ENCODE measurements around the gene ZKSCAN8.

Gene ZKSCAN8

DNA sequence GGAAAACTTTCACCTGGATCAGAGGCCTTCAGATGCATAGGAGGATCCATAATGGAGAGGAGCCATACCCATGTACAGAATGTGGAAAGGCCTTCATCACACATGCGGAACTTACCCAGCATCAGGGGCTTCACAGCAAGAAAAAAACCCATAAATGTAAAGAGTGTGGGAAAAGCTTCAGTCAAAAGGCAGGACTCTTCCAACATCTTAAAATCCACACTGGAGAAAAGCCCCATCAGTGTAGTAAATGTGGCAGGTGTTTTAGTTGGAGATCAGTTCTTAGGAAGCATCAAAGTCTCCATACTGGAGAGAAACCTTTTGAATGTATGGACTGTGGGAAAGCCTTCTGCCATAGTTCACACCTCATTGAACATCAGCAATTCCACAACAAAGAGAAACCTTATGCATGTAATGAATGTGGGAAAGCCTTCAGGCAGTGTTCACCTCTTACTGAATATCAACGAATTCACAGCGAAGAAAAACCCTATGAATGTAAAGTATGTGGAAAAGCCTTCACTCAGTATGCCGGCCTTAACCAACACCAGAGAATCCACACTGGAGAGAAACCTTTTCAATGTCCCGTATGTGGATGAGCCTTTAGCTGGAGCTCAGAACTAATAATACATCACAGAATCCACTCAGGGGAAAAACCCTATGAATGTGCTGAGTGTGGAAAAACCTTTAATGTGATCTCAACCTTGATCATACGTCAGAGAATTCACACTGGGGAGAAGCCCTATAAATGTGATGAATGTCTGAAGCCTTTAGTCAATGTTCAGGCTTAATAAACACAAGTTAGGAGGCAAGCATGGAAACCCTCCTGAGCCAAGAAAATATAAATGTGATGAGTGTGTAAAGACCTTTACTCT is 46.7 kb downstream of the ZKSCAN8 start:
- Histone ChIP-seq H3K4me1 (ENCODE audit: insufficient read depth, low read length) (no peaks in the 10 kb centered on the region), H3K36me3 (ENCODE audit: insufficient read depth, low read length) (no peaks in the 10 kb centered on the region), H3K27me3 (ENCODE audit: insufficient read depth, low read length) (peaks cover 2% of the 10 kb centered on the region), H3K4me3 (ENCODE audit: low read length) (no peak overlapping the region), H3K9me3 (ENCODE audit: low read length) (peaks cover 4% of the 10 kb centered on the region), H2AFZ (ENCODE audit: low read depth, low read length) (no peak overlapping the region)

DNA sequence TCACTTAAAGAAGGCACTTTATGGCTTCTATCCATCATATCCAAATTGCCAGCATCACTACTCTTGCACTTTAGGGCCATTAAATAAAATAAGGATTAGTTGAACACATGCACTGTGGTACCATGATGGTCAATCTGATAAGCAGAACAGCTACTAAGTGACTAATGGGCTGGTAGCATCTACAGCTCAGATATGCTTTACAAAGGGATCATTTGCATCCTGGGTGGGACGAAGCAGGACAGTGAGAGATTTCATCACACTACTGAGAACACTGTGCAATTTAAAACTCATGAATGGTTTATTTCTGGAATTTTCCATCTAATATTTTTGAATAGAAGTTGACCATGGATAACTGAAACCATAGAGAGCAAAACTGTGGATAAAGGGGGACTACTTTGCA is 58.3 kb downstream of the ZKSCAN8 start:
- Histone ChIP-seq H3K36me3 (ENCODE audit: insufficient read depth, low read length) (no peaks in the 10 kb centered on the region), H3K9me3 (ENCODE audit: low read length) (peaks cover 6% of the 10 kb centered on the region), H3K27me3 (ENCODE audit: insufficient read depth, low read length) (peaks cover 1% of the 10 kb centered on the region), H3K4me1 (ENCODE audit: insufficient read depth, low read length) (peaks cover 5% of the 10 kb centered on the region), H3K4me3 (ENCODE audit: low read length) (no peak overlapping the region), H2AFZ (ENCODE audit: low read depth, low read length) (no peak overlapping the region)

DNA sequence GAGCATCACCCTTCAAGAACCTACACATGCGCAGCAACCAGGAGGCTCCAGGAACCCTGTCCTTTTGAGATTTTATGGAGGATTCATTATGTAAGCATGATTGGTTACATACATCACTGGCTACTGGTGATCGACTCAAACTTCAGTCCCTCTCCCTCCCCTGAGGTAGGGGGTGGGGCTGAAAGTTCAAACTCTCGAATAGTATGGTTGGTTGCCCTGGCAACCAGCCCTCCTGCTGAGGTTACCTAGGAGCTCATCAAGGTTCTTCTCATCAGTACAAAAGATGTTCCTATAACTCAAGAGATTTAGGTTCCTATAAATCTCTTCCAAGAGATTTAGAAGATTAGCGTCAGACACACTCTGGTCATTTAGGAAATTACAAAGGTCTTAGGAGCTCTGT is 61.5 kb downstream of the ZKSCAN8 start:
- peaks cover 30% of the 10 kb centered on the region for H3K27me3 ChIP-seq (ENCODE audit: insufficient read depth, low read length)
- no peak overlapping the region for H3K4me3 ChIP-seq (ENCODE audit: low read length)
- no peaks in the 10 kb centered on the region for H3K36me3 ChIP-seq (ENCODE audit: insufficient read depth, low read length)
- H3K4me1 ChIP-seq (ENCODE audit: insufficient read depth, low read length) = peaks cover 10% of the 10 kb centered on the region
- H3K9me3 ChIP-seq (ENCODE audit: low read length) = peaks cover 3% of the 10 kb centered on the region
- H2AFZ ChIP-seq (ENCODE audit: low read depth, low read length) = no peak overlapping the region

DNA sequence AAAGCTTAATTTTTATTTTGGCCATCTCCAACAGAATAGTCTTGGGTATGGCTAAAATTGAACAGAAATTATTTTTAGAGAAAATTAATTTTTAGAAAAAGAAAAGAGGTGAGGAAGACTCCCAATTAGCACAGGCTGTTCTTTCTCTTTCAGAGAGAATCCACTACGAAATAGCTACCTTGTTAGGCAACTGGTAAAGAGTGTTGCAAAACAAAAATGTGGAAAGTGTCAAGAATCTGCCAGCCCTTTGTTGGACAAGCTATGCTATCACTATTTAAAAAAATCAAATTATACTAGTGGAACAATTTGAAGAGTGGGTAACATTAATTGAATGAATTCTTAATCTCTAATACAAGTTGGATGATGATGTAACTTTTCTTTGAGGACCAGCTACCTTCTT is 64.2 kb downstream of the ZKSCAN8 start:
- Histone ChIP-seq H3K36me3 (ENCODE audit: insufficient read depth, low read length) (no peaks in the 10 kb centered on the region), H3K27me3 (ENCODE audit: insufficient read depth, low read length) (peaks cover 51% of the 10 kb centered on the region), H3K9me3 (ENCODE audit: low read length) (no peaks in the 10 kb centered on the region), H3K4me1 (ENCODE audit: insufficient read depth, low read length) (peaks cover 13% of the 10 kb centered on the region), H2AFZ (ENCODE audit: low read depth, low read length) (no peak overlapping the region), H3K4me3 (ENCODE audit: low read length) (no peak overlapping the region)

DNA sequence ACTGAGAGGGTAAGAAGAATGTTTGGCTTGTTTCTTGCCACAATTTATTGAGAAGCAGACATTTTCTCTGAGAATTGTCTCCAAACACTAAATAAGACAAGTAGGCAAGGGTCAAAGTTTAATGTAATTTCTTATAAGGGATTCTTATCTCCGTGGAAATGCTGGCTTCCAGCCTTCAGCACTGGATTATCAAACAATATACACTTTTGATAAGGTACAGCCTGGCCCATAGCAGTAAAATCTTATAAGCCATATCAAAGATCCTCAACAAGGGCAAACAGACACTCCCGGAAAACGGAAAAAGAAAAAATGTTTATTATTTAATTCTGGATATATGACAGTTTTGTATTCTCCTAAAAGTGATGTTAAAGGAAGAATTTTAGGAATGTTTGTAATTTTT is 64.8 kb downstream of the ZKSCAN8 start:
- no peaks in the 10 kb centered on the region for H3K36me3 ChIP-seq (ENCODE audit: insufficient read depth, low read length)
- no peak overlapping the region for H3K4me3 ChIP-seq (ENCODE audit: low read length)
- no peaks in the 10 kb centered on the region for H3K9me3 ChIP-seq (ENCODE audit: low read length)
- H3K27me3 ChIP-seq (ENCODE audit: insufficient read depth, low read length) = peaks cover 52% of the 10 kb centered on the region
- H3K4me1 ChIP-seq (ENCODE audit: insufficient read depth, low read length) = peaks cover 13% of the 10 kb centered on the region
- H2AFZ ChIP-seq (ENCODE audit: low read depth, low read length) = no peak overlapping the region

DNA sequence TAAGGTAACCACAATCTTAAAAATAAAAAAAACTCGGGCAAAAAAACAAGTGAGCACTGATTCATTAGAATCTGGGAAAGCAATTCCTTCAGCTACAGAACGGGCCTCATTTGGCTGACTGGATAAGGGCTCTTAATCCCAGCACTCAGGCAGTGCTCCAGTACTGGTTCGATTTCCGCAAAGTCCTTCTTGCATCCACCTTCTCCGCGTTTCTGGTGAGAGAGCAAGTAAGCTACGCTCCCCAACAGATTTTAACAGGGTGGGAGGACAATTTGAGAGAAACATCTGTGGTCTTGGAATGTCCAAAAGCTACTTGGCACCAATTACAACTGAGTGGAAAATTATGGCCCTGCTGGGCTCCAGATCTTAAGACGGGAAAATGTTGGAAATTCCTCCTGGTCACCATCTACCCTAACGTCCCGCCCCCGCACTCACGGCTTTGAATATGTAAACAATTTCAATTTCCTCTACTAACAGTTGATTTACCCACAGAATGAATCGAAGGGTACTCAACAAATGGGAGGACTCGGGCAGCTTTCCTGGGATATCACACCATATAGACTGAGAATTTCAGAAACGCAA is 65.3 kb downstream of the ZKSCAN8 start:
- H3K4me3 ChIP-seq (ENCODE audit: low read length) = peak overlapping the region; percentile 32
- peaks cover 13% of the 10 kb centered on the region for H3K4me1 ChIP-seq (ENCODE audit: insufficient read depth, low read length)
- no peaks in the 10 kb centered on the region for H3K9me3 ChIP-seq (ENCODE audit: low read length)
- H3K36me3 ChIP-seq (ENCODE audit: insufficient read depth, low read length) = no peaks in the 10 kb centered on the region
- H3K27me3 ChIP-seq (ENCODE audit: insufficient read depth, low read length) = peaks cover 57% of the 10 kb centered on the region
- peak overlapping the region; percentile 37 for H2AFZ ChIP-seq (ENCODE audit: low read depth, low read length)

DNA sequence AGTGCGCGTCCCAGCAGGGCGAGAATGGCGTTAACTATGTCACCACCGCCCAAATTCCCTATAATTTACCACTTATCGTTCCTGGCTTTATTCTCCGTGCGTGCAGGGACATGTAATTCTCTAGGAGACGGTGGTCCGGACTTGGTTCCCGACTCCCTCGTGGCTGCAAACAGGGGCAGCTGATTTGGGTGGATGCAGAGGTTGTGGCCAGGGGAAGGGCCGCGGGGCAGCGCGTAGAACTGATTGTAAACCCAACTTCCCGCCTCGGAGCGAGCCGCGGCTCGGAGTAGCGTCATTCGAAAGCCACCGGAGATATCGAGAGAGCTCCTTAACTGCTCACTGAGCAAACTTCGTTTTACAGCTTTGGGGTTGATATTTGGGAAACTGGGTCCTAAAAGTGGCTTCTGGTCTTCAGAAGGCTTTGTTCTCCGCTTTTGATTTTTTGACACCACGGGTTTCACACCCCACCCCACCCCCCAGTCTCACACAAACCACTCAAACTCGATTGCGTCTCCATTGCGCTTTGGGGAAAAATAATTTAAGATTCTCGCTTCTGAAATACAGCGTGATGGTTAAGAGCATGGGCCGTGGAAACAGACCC is 65.9 kb downstream of the ZKSCAN8 start:
- peaks cover 63% of the 10 kb centered on the region for H3K27me3 ChIP-seq (ENCODE audit: insufficient read depth, low read length)
- H3K4me3 ChIP-seq (ENCODE audit: low read length) = peak overlapping the region; percentile 32
- peaks cover 18% of the 10 kb centered on the region for H3K4me1 ChIP-seq (ENCODE audit: insufficient read depth, low read length)
- no peaks in the 10 kb centered on the region for H3K36me3 ChIP-seq (ENCODE audit: insufficient read depth, low read length)
- H3K9me3 ChIP-seq (ENCODE audit: low read length) = no peaks in the 10 kb centered on the region
- H2AFZ ChIP-seq (ENCODE audit: low read depth, low read length) = peak overlapping the region; percentile 37

DNA sequence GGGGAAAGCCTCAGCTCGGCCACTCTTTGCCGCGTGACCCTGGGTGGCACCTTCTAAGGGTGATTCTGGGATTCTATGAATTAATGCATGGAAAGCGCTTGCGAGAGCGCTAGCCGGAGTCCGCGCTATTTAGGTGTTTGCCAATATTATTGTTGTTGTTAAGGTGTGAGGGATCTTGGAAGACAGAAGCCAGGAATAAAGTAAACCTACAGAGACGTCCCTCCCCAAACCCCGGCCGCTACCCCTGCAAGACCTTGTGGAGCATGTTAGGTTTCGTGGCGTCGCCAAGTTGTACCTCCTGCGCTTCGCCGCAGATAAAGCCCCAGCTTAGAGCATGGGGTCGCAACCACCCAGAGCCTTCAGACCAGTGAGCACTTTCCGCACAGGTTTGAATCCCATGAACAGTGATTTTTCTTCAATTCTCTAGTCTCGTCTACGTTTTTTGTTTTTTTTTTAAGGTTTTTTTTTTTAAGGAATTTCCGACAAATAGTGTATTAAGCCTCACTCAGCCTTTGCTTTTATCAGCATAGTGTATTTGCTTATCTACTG is 66.5 kb downstream of the ZKSCAN8 start:
- H2AFZ ChIP-seq (ENCODE audit: low read depth, low read length) = peak overlapping the region; percentile 37
- H3K4me1 ChIP-seq (ENCODE audit: insufficient read depth, low read length) = peaks cover 20% of the 10 kb centered on the region
- peak overlapping the region; percentile 32 for H3K4me3 ChIP-seq (ENCODE audit: low read length)
- H3K9me3 ChIP-seq (ENCODE audit: low read length) = no peaks in the 10 kb centered on the region
- no peaks in the 10 kb centered on the region for H3K36me3 ChIP-seq (ENCODE audit: insufficient read depth, low read length)
- H3K27me3 ChIP-seq (ENCODE audit: insufficient read depth, low read length) = peaks cover 68% of the 10 kb centered on the region

Data from neuron (in vitro differentiated cells).